ENCODE data around the gene CYTIP.

The CYTIP gene

GRCh38 chr2:157480182-157480961 lies 36.5 kb upstream of the CYTIP start:
- no peak for TF ChIP-seq CTCF (IDR thresholded peaks at IDR 0.05)

DNA sequence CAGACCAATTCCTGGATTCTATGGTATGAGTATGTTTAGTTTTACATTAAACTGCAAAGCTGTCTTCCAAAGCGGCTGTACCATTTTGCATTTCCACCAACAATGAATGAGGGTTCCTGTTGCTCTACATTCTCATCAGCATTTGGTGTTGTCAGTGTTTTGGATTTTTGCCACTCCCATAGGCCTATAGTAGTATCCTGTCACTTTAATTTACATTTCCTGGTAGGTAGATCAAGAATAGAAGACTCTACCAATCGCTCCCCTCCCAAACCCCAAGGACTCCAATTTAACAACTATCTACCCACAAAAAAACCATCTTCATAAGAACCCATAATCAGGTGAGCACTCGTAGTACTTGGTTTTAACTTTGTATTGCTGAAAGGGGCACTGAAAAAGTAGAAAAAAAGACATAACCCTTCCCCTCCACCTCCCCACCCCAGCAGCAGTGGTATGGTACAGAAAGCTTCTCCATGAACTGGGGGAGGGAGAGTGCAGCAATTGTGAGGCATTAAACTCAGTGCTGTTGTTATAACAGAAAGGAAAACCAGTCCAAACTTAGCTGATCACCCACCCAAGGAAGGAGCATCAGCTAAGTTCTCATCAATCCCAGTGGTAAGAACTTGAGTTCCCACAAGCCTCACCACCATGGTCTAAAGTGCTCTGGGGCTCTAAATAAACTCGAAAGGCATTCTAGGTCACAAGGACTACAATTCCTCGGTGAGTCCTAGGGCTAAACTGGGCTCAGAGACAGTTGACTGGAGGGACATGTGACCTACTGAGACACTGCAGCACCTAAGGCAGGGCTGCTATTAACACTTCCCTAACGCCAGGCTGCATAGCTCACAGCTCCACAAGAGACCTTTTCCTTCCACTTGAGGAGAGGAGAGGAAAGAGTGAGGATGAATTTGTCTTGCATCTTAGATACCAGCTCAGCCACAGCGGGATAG lies 35.5 kb upstream of the CYTIP start:
- no peak for TF ChIP-seq CTCF (IDR thresholded peaks at IDR 0.05)

DNA sequence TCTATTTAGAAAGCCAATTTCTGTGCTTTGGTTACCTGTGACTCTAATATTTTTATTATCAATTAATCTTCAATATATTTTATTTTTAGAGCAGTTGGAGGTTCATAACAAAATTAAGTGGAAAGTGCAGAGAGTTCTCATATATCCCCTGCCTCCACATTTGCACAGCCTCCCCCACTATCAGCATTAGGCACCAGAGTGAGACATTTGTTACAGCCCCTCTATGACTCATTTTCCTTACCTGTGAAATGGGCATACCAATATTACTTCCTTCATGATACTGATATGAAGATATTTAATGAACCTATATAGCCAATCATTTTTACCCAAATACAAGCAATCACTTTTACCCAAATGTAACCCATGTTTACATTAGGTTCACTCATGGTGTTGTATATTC lies 34.0 kb upstream of the CYTIP start:
- TF ChIP-seq CTCF (IDR thresholded peaks at IDR 0.05): no peak

- no peak for TF ChIP-seq CTCF (IDR thresholded peaks at IDR 0.05)
These were observed 33.2 kb upstream of the CYTIP start for GRCh38 chr2:157476953-157477709.

- no peak for TF ChIP-seq CTCF (IDR thresholded peaks at IDR 0.05)
These were observed 32.0 kb upstream of the CYTIP start for GRCh38 chr2:157475722-157476390.

GRCh38 chr2:157473581-157473980 lies 29.7 kb upstream of the CYTIP start:
- no peak for TF ChIP-seq CTCF (IDR thresholded peaks at IDR 0.05)

DNA sequence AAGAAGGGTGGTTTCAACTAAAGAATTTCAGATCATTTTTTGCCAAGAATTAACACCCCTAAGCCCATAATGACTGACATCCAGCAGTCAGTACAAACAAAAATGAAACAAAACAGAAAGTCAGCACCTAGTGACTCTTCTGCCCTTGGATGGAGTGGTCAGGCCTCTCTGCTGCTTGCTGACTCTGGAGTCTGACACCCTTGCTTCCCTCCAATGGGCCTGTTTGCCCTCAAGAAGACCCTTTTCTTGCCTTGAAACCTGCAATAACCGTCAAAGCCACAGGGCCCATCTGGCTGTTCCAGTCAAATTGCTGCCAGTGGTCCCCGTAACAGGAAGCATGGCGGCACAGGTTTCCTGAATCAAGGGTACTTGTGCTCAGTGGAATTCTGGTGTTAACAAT lies 27.2 kb upstream of the CYTIP start:
- TF ChIP-seq CTCF (IDR thresholded peaks at IDR 0.05): no peak

All from LNCAP (cell line).